ENCODE data around the gene SUSD4.

The SUSD4 gene

GRCh38 chr1:223345720-223346119 is 18.3 kb downstream of the SUSD4 start:
- Histone ChIP-seq H3K4me1 (ENCODE audit: insufficient read depth, low read length, severe bottlenecking) (no peaks in the 10 kb centered on the region), H3K4me2 (ENCODE audit: low read length) (no peak overlapping the region), H3K9ac (ENCODE audit: low read length) (no peak overlapping the region), H3K9me3 (ENCODE audit: low read length) (no peaks in the 10 kb centered on the region), H3F3A (ENCODE audit: insufficient read depth, low read length) (no peaks in the 10 kb centered on the region), H3K9me2 (ENCODE audit: low read depth, low read length) (no peaks in the 10 kb centered on the region), H3K27me3 (ENCODE audit: insufficient read depth, low read length) (no peaks in the 10 kb centered on the region), H3K36me3 (ENCODE audit: insufficient read depth, low read length) (no peaks in the 10 kb centered on the region), H3K4me3 (ENCODE audit: low read depth, low read length, poor library complexity, severe bottlenecking) (no peak overlapping the region), H2AFZ (ENCODE audit: low read length) (no peak overlapping the region), H3K27ac (ENCODE audit: low read depth, low read length, poor library complexity, severe bottlenecking) (no peak overlapping the region), H4K20me1 (ENCODE audit: insufficient read depth, low read length) (no peaks in the 10 kb centered on the region), H3K79me2 (ENCODE audit: insufficient read depth, low read length) (no peaks in the 10 kb centered on the region)
- no peak for TF ChIP-seq CTCF (IDR thresholded peaks at IDR 0.05; ENCODE audit: low read length)
- no peak for TF ChIP-seq EZH2 (IDR thresholded peaks at IDR 0.05; ENCODE audit: borderline replicate concordance, low read length)

- H3K27me3 ChIP-seq (ENCODE audit: insufficient read depth, low read length), result no peaks in the 10 kb centered on the region
- no peaks in the 10 kb centered on the region for H3K4me1 ChIP-seq (ENCODE audit: insufficient read depth, low read length, severe bottlenecking)
- H3K9me3 ChIP-seq (ENCODE audit: low read length), result no peaks in the 10 kb centered on the region
- no peaks in the 10 kb centered on the region for H3K36me3 ChIP-seq (ENCODE audit: insufficient read depth, low read length)
- no peak overlapping the region for H3K4me2 ChIP-seq (ENCODE audit: low read length)
- no peak overlapping the region for H3K27ac ChIP-seq (ENCODE audit: low read depth, low read length, poor library complexity, severe bottlenecking)
- no peak overlapping the region for H3K9ac ChIP-seq (ENCODE audit: low read length)
- H3K9me2 ChIP-seq (ENCODE audit: low read depth, low read length), result no peaks in the 10 kb centered on the region
- TF ChIP-seq CTCF (IDR thresholded peaks at IDR 0.05; ENCODE audit: low read length), result no peak
- TF ChIP-seq EZH2 (IDR thresholded peaks at IDR 0.05; ENCODE audit: borderline replicate concordance, low read length), result no peak
- H3K4me3 ChIP-seq (ENCODE audit: low read depth, low read length, poor library complexity, severe bottlenecking), result no peak overlapping the region
- H4K20me1 ChIP-seq (ENCODE audit: insufficient read depth, low read length), result no peaks in the 10 kb centered on the region
- no peak overlapping the region for H2AFZ ChIP-seq (ENCODE audit: low read length)
- no peaks in the 10 kb centered on the region for H3K79me2 ChIP-seq (ENCODE audit: insufficient read depth, low read length)
- no peaks in the 10 kb centered on the region for H3F3A ChIP-seq (ENCODE audit: insufficient read depth, low read length)
Measured at GRCh38 chr1:223344491-223344890, 19.5 kb downstream of the SUSD4 start.

- no peak overlapping the region for H3K9ac ChIP-seq (ENCODE audit: low read length)
- H3K4me3 ChIP-seq (ENCODE audit: low read depth, low read length, poor library complexity, severe bottlenecking), result no peak overlapping the region
- no peak overlapping the region for H3K4me2 ChIP-seq (ENCODE audit: low read length)
- no peaks in the 10 kb centered on the region for H4K20me1 ChIP-seq (ENCODE audit: insufficient read depth, low read length)
- H3K27me3 ChIP-seq (ENCODE audit: insufficient read depth, low read length), result no peaks in the 10 kb centered on the region
- no peaks in the 10 kb centered on the region for H3K79me2 ChIP-seq (ENCODE audit: insufficient read depth, low read length)
- H3K4me1 ChIP-seq (ENCODE audit: insufficient read depth, low read length, severe bottlenecking), result no peaks in the 10 kb centered on the region
- H3K9me3 ChIP-seq (ENCODE audit: low read length), result no peaks in the 10 kb centered on the region
- no peaks in the 10 kb centered on the region for H3K9me2 ChIP-seq (ENCODE audit: low read depth, low read length)
- no peaks in the 10 kb centered on the region for H3K36me3 ChIP-seq (ENCODE audit: insufficient read depth, low read length)
- no peak overlapping the region for H3K27ac ChIP-seq (ENCODE audit: low read depth, low read length, poor library complexity, severe bottlenecking)
- H2AFZ ChIP-seq (ENCODE audit: low read length), result no peak overlapping the region
- no peaks in the 10 kb centered on the region for H3F3A ChIP-seq (ENCODE audit: insufficient read depth, low read length)
- TF ChIP-seq CTCF (IDR thresholded peaks at IDR 0.05; ENCODE audit: low read length) (no peak), EZH2 (IDR thresholded peaks at IDR 0.05; ENCODE audit: borderline replicate concordance, low read length) (no peak)
Measured at GRCh38 chr1:223343692-223344091, 20.3 kb downstream of the SUSD4 start.

All from OCI-LY1 (cell line).